Stimulated activated CD8-positive, alpha-beta memory T cell treated with anti-CD3 and anti-CD28 coated beads, Interleukin-4, amount 100 ng/mL, for 24 hours (primary cell): ENCODE results near the gene DYRK4.
A peak's percentile ranks its signal among the peaks of the same experiment; 100 is the strongest.

ENCODE experiments used
- DNase-seq: peaks from one replicate; pipeline ENCODE4 v3.0.0-alpha.2; 2020; ENCODE audit warnings: low read depth

Gene DYRK4

DNA sequence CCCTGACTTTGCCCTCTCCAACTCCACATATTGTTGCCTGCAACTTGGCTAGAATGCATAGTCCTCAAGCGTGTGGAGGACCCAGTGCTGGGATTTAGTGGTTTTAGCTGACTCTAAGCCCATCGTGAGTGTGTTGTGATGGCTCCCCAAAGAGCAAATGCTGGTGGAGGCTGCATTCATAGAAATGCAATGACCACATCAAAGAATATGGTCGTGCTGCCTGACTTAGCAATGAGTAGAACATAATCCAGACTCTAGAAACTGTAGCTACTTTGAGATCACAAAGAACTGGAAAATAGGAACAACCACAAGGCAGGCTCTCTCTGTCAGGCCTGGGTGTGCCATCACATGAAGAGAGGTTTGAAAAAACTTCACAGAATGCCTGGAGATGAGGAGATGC is 1.3 kb downstream of the DYRK4 start:
- DNase-seq: no peak

GRCh38 chr12:4564818-4565217 is 2.8 kb downstream of the DYRK4 start:
- DNase-seq: no peak

- no peak for DNase-seq
Measured at GRCh38 chr12:4566474-4566873, 4.5 kb downstream of the DYRK4 start.

- no peak for DNase-seq
Measured at GRCh38 chr12:4567073-4567881, 5.3 kb downstream of the DYRK4 start.

DNA sequence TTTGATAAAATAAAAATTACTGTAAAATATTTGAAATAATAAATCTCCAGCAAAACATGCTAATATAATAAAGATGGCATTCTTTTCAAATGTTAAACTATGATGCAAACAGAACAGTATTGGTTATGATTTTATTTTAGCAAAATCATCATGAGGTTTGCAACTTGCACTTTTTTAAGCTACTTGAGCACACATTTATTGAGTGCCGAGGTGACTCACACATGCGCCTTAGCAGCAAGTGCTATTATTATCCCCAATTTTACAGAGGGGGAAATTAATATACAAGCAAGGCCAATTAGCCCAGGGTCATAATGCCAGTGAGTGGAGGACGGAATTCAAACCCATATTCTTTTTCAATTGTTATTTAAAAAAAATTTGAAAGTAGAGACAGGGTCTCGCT is 7.3 kb downstream of the DYRK4 start:
- no peak for DNase-seq

- no peak for DNase-seq
Measured at GRCh38 chr12:4572680-4573079, 10.7 kb downstream of the DYRK4 start.

DNA sequence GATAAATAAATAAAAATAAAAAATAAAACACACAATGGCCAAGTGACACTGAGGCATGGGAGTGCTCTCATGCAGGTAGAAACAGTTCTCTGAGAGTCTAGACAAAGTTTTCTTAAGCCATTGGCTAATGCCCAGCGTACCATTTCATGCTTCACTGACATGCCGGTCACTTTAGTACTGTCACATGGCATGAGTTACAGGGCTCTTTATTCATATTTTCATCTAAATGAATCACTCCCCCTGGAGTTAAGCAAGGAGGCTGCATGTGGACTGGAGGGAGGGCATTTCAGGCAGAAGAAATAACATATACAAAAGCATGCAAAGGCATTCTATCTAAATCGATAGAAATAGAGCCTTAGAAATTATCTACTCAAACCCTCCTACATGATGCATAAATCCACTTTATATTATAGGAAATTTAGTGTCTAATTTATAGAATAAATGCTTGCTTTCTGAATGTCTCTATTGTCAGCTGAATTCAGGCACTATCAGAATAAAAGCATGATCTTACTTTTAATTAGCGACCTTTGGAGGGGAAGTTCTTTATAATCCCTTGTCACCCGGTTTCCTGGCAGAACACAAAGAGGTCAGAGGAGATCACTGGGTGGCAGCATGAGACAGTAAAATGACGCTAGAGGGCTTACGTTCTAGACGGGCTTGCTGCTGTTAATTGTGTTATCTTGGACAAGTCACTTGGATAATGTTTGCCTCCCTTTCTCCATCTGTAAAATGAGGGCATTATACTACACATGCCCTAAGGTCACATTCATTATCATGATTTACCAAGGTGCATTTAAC is 17.5 kb downstream of the DYRK4 start:
- DNase-seq: no peak

DNA sequence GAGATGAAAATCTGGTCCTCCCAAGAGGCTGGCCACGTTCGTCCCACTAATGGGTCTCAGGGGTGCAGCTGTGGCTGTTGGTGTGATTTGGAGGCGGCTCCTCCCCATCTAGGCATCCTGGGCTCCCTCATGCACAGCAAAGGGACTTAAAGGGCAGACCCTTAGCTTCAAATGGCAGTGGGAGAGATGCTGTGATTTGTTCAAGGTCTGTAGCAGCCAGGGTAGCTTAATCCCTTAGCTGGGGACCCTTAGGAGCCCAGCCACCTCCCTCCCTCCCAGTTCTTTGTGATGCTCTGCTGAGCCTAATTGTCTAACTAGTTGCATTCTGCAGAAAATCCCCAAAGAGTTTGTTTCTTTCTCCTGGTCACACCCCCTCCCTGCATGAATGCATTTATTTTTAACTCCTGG is 18.3 kb downstream of the DYRK4 start:
- no peak for DNase-seq

DNA sequence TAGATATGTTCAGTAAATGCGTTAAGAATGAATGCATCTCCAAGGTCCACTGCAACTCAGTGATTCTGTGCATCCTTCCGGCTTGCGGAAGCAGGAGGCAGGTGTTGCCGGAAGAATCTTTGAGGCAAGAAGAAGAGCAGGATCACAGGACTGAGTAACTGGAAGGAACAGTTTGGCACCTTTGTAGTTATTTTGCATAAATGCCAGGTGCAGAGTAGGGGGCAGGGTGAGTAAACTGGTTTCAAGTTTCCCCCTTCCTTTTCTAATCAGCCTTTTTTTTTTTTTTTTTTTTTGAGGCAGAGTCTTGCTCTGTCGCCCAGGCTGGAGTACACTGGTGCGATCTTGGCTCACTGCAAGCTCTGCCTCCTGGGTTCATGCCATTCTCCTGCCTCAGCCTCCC is 22.3 kb downstream of the DYRK4 start:
- DNase-seq: no peak

- DNase-seq: no peak
Measured at GRCh38 chr12:4584896-4585295, 22.9 kb downstream of the DYRK4 start.

GRCh38 chr12:4586500-4586899 is 24.5 kb downstream of the DYRK4 start:
- no peak for DNase-seq

DNA sequence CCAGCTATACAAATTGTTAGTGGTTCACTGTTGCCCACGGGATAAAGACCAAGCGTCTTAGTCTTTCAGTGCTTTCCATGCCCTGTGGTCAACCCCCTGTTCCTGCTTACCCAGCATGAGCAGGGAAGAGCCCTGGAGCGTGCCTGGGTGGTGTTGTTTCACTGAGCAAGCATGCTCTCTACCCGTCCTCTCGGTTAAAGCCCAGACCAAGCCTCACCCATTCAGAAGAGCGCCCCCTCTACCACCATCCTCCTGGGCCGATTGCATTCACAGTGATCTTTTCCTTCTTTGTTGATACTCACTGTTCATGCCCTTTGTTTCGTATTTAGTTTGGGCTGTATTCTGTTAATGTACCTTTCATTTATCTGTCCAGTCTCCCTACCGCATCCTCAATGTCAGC is 25.1 kb downstream of the DYRK4 start:
- no peak for DNase-seq

DNA sequence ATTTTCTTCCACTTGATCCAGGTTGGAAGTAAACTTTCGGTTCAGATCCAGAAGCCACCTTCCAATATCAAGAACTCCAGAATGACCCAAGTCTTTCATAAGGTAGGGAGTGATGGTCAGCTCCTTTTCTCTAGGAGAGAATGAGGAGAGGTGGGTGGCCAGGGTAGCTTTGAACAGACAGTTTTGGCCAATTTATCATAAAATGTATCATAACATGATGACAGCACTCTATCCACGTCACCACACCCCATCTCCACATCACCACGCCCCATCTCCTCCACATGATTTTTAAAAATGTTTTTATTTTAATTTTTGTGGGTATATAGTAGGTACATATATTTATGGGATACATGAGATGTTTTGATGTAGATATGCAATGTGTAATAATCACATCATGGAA is 26.9 kb downstream of the DYRK4 start:
- no peak for DNase-seq

DNA sequence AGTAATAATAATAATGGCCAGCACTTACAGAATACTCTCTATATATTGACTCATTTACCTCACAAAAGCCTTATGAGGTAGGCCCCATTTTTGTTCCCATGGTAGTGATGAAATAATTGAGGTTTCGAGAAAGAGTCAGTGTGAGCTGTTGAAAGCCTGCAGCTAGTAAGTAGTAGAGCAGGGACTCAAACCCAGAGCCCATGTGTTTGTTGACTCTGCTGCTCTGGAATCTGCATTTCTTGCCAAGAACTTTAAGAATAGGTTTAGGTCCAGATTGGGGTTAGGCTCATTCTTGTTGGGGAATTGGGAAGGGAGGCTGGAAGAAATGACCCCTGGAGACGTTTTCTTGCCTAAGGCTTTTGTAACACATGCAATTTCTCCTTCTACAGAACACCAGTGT is 27.9 kb downstream of the DYRK4 start:
- DNase-seq: no peak

GRCh38 chr12:4591180-4591687 is 29.2 kb downstream of the DYRK4 start:
- DNase-seq: no peak

DNA sequence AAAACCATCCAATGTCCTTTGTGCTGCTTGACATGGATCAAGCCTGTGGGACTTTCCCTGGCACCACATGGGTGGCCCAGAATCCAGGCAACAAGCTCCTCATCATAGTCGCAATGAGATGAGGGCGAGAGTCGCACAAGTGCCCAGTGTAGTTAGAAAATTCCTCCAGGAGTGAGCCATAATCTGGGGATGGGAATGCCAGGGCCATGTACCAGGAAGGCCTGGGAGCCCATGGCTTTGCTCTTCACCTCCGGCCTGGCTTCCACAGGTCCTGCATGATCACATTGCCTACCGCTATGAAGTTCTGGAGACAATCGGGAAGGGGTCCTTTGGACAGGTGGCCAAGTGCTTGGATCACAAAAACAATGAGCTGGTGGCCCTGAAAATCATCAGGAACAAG is 33.9 kb downstream of the DYRK4 start:
- DNase-seq: no peak

GRCh38 chr12:4603421-4603820 is 41.4 kb downstream of the DYRK4 start:
- no peak for DNase-seq

GRCh38 chr12:4603946-4604345 is 41.9 kb downstream of the DYRK4 start:
- DNase-seq: no peak

GRCh38 chr12:4604684-4605193 is 42.7 kb downstream of the DYRK4 start:
- peak; percentile 62 for DNase-seq

- DNase-seq: no peak
Measured at GRCh38 chr12:4607056-4607455, 45.0 kb downstream of the DYRK4 start.

DNA sequence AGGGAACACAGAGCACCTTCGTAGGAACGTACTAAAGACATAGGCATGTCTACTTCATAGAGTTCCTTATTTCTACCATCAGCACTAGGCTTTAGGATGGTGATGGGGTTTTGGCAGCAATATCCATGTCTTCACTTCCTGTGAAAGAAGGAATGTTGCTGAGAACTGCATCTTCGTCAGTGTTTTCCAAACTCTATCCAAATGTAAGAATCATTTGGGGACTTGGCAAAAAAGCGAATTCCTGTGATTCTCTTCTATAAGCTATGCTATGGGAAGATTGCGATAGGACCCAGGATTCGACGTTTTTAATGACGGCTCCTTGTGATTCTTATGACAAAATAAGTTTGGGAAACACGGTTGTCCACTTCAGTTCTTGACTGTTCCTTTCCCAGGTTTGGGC is 47.1 kb downstream of the DYRK4 start:
- DNase-seq: no peak

- DNase-seq: no peak
Measured at GRCh38 chr12:4610481-4610880, 48.5 kb downstream of the DYRK4 start.

DNA sequence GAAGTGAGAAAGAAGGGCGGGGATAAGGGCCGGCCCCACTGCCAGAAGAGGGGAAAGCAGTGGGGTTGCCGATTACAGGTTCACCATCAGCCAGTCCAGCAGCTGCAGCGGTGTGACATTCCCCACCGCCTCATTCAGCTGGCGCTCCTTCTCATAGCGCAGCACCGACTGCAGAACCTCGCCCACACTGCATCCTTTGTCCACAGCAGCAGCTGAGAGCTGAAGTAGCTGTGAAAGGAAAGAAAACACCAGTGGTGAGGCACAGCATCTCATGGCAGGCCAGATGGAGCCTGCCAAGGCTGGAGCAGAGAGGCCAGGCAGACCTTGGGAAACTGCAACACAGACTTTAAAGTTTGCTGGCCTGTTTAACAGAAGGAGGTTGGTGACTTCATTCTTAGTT is 53.7 kb downstream of the DYRK4 start:
- DNase-seq: no peak
